IMR-90 (cell line): ENCODE measurements around the gene PRDM12. TPM values are rescaled to one million over a fixed set of nuclear protein-coding genes. Genes with fewer than 3 reads are reported as not detected.
A peak's percentile ranks its signal among the peaks of the same experiment; 100 is the strongest.

ENCODE experiments used
- ATAC-seq: fragments of 200-7000 bp; cut with Tn5 transposase; 2 replicates; pipeline ENCODE4 v1.9.1; 2020; ENCODE audit warnings: low read depth, mild to moderate bottlenecking, moderate library complexity
- BruUV-seq: library from RNA; stranded (reverse); fragments of 400-500 nt; replicated peaks from 2 replicates; lab custom pipeline; 2021; lab: Mats Ljungman, UMichigan
- CTCF ChIA-PET: fragments of 300-600 bp; formaldehyde crosslinking; extraction: SDS; loops from one replicate; lab custom pipeline; 2021; ENCODE audit warnings: antibody characterized with exemption; lab: Yijun Ruan, JAX
- POLR2A ChIA-PET: fragments of 300-600 bp; sonication (Branson Sonifier 250); formaldehyde crosslinking; loops from one replicate; lab custom pipeline; 2022; ENCODE audit warnings: antibody characterized with exemption; ENCODE audit not compliant: unreplicated experiment; lab: Charles Lee
- DNase-seq: peaks from one replicate; pipeline ENCODE4 v3.0.0; 2013
- H2AFZ ChIP-seq: replicated peaks from 2 replicates; pipeline ENCODE3; 2013; ENCODE audit warnings: low read length, mild to moderate bottlenecking; ENCODE audit not compliant: poor library complexity
- H2AK5ac ChIP-seq: 2 replicates; pipeline ENCODE4 v1.6.1; 2013; ENCODE audit warnings: low read depth, low read length, inconsistent platforms
- H2AK9ac ChIP-seq: replicated peaks from 2 replicates; pipeline ENCODE3; 2013; ENCODE audit warnings: mild to moderate bottlenecking, low read depth, low read length, moderate library complexity; ENCODE audit not compliant: poor library complexity
- H2BK120ac ChIP-seq: 2 replicates; pipeline ENCODE4 v1.6.1; 2013; ENCODE audit warnings: low read depth, low read length, inconsistent platforms
- H2BK15ac ChIP-seq: 3 replicates; pipeline ENCODE4 v1.6.1; 2013; ENCODE audit warnings: low read depth, low read length, inconsistent platforms
- H2BK20ac ChIP-seq: 2 replicates; pipeline ENCODE4 v1.6.1; 2013; ENCODE audit warnings: low read depth, mild to moderate bottlenecking, inconsistent platforms, low read length, moderate library complexity
- H2BK5ac ChIP-seq: 2 replicates; pipeline ENCODE4 v1.6.1; 2013; ENCODE audit warnings: mild to moderate bottlenecking, low read depth, low read length, inconsistent platforms; ENCODE audit not compliant: poor library complexity, severe bottlenecking
- H3K14ac ChIP-seq: replicated peaks from 2 replicates; pipeline ENCODE4 v1.6.1; 2013; ENCODE audit warnings: low read depth, low read length, inconsistent platforms
- H3K18ac ChIP-seq: 2 replicates; pipeline ENCODE4 v1.6.1; 2013; ENCODE audit warnings: low read depth, low read length, control low read depth
- H3K23ac ChIP-seq: 2 replicates; pipeline ENCODE4 v1.6.1; 2013; ENCODE audit warnings: low read depth, low read length, inconsistent platforms
- H3K27ac ChIP-seq: 2 replicates; pipeline ENCODE4 v1.5.1; 2013; ENCODE audit warnings: mild to moderate bottlenecking, control low read depth, low read length; ENCODE audit not compliant: insufficient read depth
- H3K27me3 ChIP-seq: 2 replicates; pipeline ENCODE4 v1.6.1; 2013; ENCODE audit warnings: low read length; ENCODE audit not compliant: control insufficient read depth, insufficient read depth
- H3K36me3 ChIP-seq: 2 replicates; pipeline ENCODE4 v1.6.1; 2013; ENCODE audit warnings: low read length, mixed read lengths; ENCODE audit not compliant: control insufficient read depth, insufficient read depth
- H3K4ac ChIP-seq: 2 replicates; pipeline ENCODE4 v1.6.1; 2013; ENCODE audit warnings: low read depth, low read length, inconsistent platforms
- H3K4me1 ChIP-seq: 2 replicates; pipeline ENCODE4 v1.6.1; 2013; ENCODE audit warnings: low read length, mixed read lengths; ENCODE audit not compliant: control insufficient read depth, insufficient read depth
- H3K4me2 ChIP-seq: 2 replicates; pipeline ENCODE4 v1.6.1; 2013; ENCODE audit warnings: low read depth, mild to moderate bottlenecking, control low read depth, low read length, moderate library complexity
- H3K4me3 ChIP-seq: 2 replicates; pipeline ENCODE4 v1.5.1; 2013; ENCODE audit warnings: low read depth, mild to moderate bottlenecking, control low read depth, low read length, moderate library complexity; ENCODE audit not compliant: insufficient read depth
- H3K56ac ChIP-seq: 2 replicates; pipeline ENCODE4 v1.6.1; 2013; ENCODE audit warnings: low read length, inconsistent platforms; ENCODE audit not compliant: insufficient read depth; ENCODE audit errors: extremely low read depth
- H3K79me1 ChIP-seq, 2 experiments: 2 replicates each; pipeline ENCODE4 v1.6.1; 2013; ENCODE audit warnings: low read length in 2 of 2, inconsistent platforms in 1 of 2, low read depth in 1 of 2
- H3K9ac ChIP-seq: 2 replicates; pipeline ENCODE4 v1.6.1; 2013; ENCODE audit warnings: low read depth, low read length, control low read depth
- H3K9me1 ChIP-seq: 2 replicates; pipeline ENCODE4 v1.6.1; 2013; ENCODE audit warnings: low read length, inconsistent platforms; ENCODE audit not compliant: insufficient read depth
- H3K9me3 ChIP-seq: 2 replicates; pipeline ENCODE4 v1.6.1; 2013; ENCODE audit warnings: low read length; ENCODE audit not compliant: control insufficient read depth, insufficient read depth
- H4K20me1 ChIP-seq: 2 replicates; pipeline ENCODE4 v1.6.1; 2013; ENCODE audit warnings: low read length, inconsistent platforms; ENCODE audit not compliant: insufficient read depth
- H4K5ac ChIP-seq: 2 replicates; pipeline ENCODE4 v1.6.1; 2013; ENCODE audit warnings: mild to moderate bottlenecking, low read depth, low read length, control low read depth
- H4K8ac ChIP-seq, 2 experiments: 2 replicates each; pipeline ENCODE4 v1.6.1; 2013; ENCODE audit warnings: low read depth in 2 of 2, low read length in 2 of 2, control low read depth in 1 of 2, inconsistent platforms in 1 of 2
- H4K91ac ChIP-seq: 2 replicates; pipeline ENCODE4 v1.6.1; 2013; ENCODE audit warnings: low read depth, low read length, inconsistent platforms; ENCODE audit not compliant: insufficient read depth
- CEBPB ChIP-seq: IDR thresholded peaks from 2 replicates; pipeline ENCODE4 v1.6.1; 2012; ENCODE audit warnings: low read depth, low read length, improper control_type of control experiment
- CHD1 ChIP-seq: IDR thresholded peaks from 2 replicates; pipeline ENCODE4 v1.6.1; 2012; ENCODE audit warnings: low read depth, low read length, improper control_type of control experiment
- FOS ChIP-seq: fragments of 150-350 bp; IDR thresholded peaks from 2 replicates; pipeline ENCODE4 v1.6.1; 2016; ENCODE audit warnings: low read depth, low read length
- MAFK ChIP-seq: IDR thresholded peaks from 2 replicates; pipeline ENCODE4 v1.6.1; 2012; ENCODE audit warnings: low read depth, low read length, improper control_type of control experiment
- MAZ ChIP-seq: IDR thresholded peaks from 2 replicates; pipeline ENCODE4 v1.6.1; 2012; ENCODE audit warnings: low read depth, mild to moderate bottlenecking, low read length, improper control_type of control experiment, moderate library complexity, borderline replicate concordance
- MXI1 ChIP-seq: IDR thresholded peaks from 2 replicates; pipeline ENCODE4 v1.6.1; 2012; ENCODE audit warnings: low read depth, mild to moderate bottlenecking, low read length, moderate library complexity, borderline replicate concordance
- NFE2L2 ChIP-seq: fragments of 150-350 bp; IDR thresholded peaks from 2 replicates; pipeline ENCODE4 v1.6.1; 2016; ENCODE audit warnings: low read depth, mild to moderate bottlenecking, low read length
- POLR2A ChIP-seq: IDR thresholded peaks from 2 replicates; pipeline ENCODE4 v1.6.1; 2012; ENCODE audit warnings: mild to moderate bottlenecking, low read depth, low read length
- RAD21 ChIP-seq: IDR thresholded peaks from 2 replicates; pipeline ENCODE4 v1.6.1; 2012; ENCODE audit warnings: low read length, improper control_type of control experiment
- RCOR1 ChIP-seq: IDR thresholded peaks from 2 replicates; pipeline ENCODE4 v1.6.1; 2012; ENCODE audit warnings: mild to moderate bottlenecking, low read length, improper control_type of control experiment; ENCODE audit not compliant: insufficient replicate concordance
- RFX5 ChIP-seq: IDR thresholded peaks from 2 replicates; pipeline ENCODE4 v1.8.0; 2012; ENCODE audit warnings: low read depth, mild to moderate bottlenecking, low read length, moderate library complexity
- SMC3 ChIP-seq: fragments of 150-350 bp; IDR thresholded peaks from 2 replicates; pipeline ENCODE4 v1.6.1; 2016; ENCODE audit warnings: low read depth, mild to moderate bottlenecking, antibody characterized with exemption, low read length, moderate library complexity
- USF2 ChIP-seq: fragments of 150-350 bp; IDR thresholded peaks from 2 replicates; pipeline ENCODE4 v1.6.1; 2017; ENCODE audit warnings: mild to moderate bottlenecking, antibody characterized with exemption, low read length, low read depth
- WGBS, 2 experiments: methylation state at CpG; one replicate each; pipeline versions ENCODE4 v1.1.5 to v1.1.7; 2013; ENCODE audit warnings: missing lambda C conversion rate in 2 of 2; ENCODE audit not compliant: insufficient read length in 1 of 2; ENCODE audit errors: extremely low coverage in 2 of 2; 5-methylcytosine and 5-hydroxymethylcytosine counted together
- dilution Hi-C: fragments of 300-500 bp; cut with HindIII; formaldehyde crosslinking; loops from one replicate; pipeline ENCODE4 v1.14.3; 2018; ENCODE audit warnings: low sequenced_read_pairs; ENCODE audit not compliant: unreplicated experiment
- in situ Hi-C: fragments of 300-500 bp; cut with MboI; formaldehyde crosslinking; loops from 3 replicates; pipeline ENCODE4 v1.14.3; 2019; ENCODE audit warnings: low sequenced_read_pairs, inconsistent platforms, mixed read lengths
- intact Hi-C: fragments of 100-400 bp; cut with micrococcal nuclease; formaldehyde crosslinking; loops from 2 replicates; pipeline ENCODE4 v1.10.0; 2022
- polyA plus RNA-seq, 3 experiments: library from polyadenylated mRNA; depleted of rRNA; stranded (reverse); fragments of >200 nt; gene quantifications; 2 replicates each; pipeline ENCODE4 v1.2.3, GENCODE V29; 2012; ENCODE audit warnings: low replicate concordance in 1 of 3
- total RNA-seq: library from RNA; depleted of rRNA; stranded (reverse); fragments of >200 nt; gene quantifications from 2 replicates; pipeline ENCODE4 v1.2.3, GENCODE V29; 2012
- TF ChIP-seq, protein P1 (sequence below): fragments of 150-350 bp; IDR thresholded peaks from 2 replicates; pipeline ENCODE4 v1.6.1; 2016; ENCODE audit warnings: low read depth, mild to moderate bottlenecking, low read length, moderate library complexity, borderline replicate concordance
- TF ChIP-seq, protein P2 (sequence below): conservative IDR thresholded peaks from 2 replicates; pipeline ENCODE4 v1.5.1; 2012; ENCODE audit warnings: mild to moderate bottlenecking, low read depth, low read length, improper control_type of control experiment

Gene PRDM12
- total and polyA plus RNA-seq, 2 of the 4 experiments (the other 2 are of a cell fraction), result not detected

DNA sequence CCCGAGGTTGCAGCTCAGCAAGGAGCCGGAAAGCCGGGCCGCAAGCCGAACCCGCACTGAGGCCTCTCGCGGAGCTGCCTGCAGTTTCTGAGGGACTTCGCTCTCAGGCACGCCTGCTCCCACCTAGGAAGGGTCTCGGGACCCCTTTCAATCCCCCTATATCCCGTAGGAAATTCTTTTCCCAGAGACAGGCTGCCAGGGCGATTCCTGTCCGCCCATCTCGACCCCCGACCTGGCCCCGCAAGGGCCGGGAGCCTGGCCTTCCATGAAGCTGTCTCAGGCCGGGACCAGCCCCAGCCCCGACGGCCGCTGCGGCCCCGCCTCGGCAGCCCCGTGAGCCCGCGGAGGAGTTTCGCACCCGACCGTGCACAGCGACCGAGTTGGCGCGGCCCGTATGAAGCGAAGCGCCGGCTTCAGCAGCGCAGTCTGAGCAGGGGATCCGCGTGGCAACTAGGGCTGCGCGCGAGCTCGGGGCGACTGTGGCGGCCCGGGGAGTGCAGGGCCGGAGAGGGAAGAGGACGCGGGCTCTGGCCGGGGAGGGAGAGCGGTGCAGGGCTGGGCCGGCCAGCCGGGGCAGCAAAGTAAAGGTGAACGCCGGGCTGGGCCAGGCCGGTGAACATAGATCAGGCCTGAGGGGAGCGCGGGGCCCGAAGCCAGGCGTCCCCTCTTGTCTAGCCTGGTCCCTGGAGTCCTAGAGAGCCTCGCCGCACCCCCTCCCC is 977 bp upstream of the PRDM12 start:
- intact Hi-C loops (no loop called here), in situ Hi-C loops (loop anchor here (25.0 kb wide), 1 partner anchor 551 kb away; no protein-coding TSS in a partner anchor), dilution Hi-C loops (no loop called here)
- H3K4me2 ChIP-seq, result no peak overlapping the region
- DNase-seq (no peak), ATAC-seq (peak; percentile 53)
- H3K27me3 ChIP-seq, result peaks cover 98% of the 10 kb centered on the region
- H2BK120ac ChIP-seq, result no peak overlapping the region
- WGBS, 2 experiments, result 3% methylated on average over 40 of the region's 65 CpGs; no CpG with 5 or more reads in 1 of the 2 experiments
- no peaks in the 10 kb centered on the region for H3K9me1 ChIP-seq
- BruUV-seq, result no TSS peak
- no peak overlapping the region for H2BK15ac ChIP-seq
- H3K23ac ChIP-seq, result no peak overlapping the region
- ChIA-PET CTCF (no interaction called here), POLR2A (no interaction called here)
- H3K4me1 ChIP-seq, result no peaks in the 10 kb centered on the region; the same call in 1 of the 2 replicates
- peaks cover 5% of the 10 kb centered on the region; the same call in 1 of the 2 replicates for H3K9me3 ChIP-seq
- H3K4ac ChIP-seq, result no peak overlapping the region
- H3K36me3 ChIP-seq, result no peaks in the 10 kb centered on the region
- H3K56ac ChIP-seq, result no peak overlapping the region
- no peak overlapping the region for H3K9ac ChIP-seq
- no peak overlapping the region for H4K5ac ChIP-seq
- H3K4me3 ChIP-seq, result no peak overlapping the region
- H2BK5ac ChIP-seq, result no peak overlapping the region
- H4K8ac ChIP-seq, result no peak overlapping the region
- H3K27ac ChIP-seq, result no peak overlapping the region
- no peak overlapping the region for H2BK20ac ChIP-seq
- no peak overlapping the region for H4K91ac ChIP-seq
- no peak overlapping the region for H2AK9ac ChIP-seq
- H3K18ac ChIP-seq, result no peak overlapping the region
- H2AFZ ChIP-seq, result peak overlapping the region; percentile 61
- H4K20me1 ChIP-seq, result peaks cover 6% of the 10 kb centered on the region; the same call in 1 of the 2 replicates
- H3K79me1 ChIP-seq, result no peaks in the 10 kb centered on the region
- H2AK5ac ChIP-seq, result no peak overlapping the region
- H3K14ac ChIP-seq, result no peak overlapping the region
- TF ChIP-seq CHD1 (no peak), RCOR1 (no peak), POLR2A (no peak), MAZ (no peak), MXI1 (no peak), RFX5 (no peak), MAFK (no peak), USF2 (no peak), FOS (no peak), NFE2L2 (no peak), SMC3 (no peak), RAD21 (no peak), CEBPB (no peak)
- TF ChIP-seq, protein P1, sequence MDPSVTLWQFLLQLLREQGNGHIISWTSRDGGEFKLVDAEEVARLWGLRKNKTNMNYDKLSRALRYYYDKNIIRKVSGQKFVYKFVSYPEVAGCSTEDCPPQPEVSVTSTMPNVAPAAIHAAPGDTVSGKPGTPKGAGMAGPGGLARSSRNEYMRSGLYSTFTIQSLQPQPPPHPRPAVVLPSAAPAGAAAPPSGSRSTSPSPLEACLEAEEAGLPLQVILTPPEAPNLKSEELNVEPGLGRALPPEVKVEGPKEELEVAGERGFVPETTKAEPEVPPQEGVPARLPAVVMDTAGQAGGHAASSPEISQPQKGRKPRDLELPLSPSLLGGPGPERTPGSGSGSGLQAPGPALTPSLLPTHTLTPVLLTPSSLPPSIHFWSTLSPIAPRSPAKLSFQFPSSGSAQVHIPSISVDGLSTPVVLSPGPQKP, result no peak
- TF ChIP-seq, protein P2, sequence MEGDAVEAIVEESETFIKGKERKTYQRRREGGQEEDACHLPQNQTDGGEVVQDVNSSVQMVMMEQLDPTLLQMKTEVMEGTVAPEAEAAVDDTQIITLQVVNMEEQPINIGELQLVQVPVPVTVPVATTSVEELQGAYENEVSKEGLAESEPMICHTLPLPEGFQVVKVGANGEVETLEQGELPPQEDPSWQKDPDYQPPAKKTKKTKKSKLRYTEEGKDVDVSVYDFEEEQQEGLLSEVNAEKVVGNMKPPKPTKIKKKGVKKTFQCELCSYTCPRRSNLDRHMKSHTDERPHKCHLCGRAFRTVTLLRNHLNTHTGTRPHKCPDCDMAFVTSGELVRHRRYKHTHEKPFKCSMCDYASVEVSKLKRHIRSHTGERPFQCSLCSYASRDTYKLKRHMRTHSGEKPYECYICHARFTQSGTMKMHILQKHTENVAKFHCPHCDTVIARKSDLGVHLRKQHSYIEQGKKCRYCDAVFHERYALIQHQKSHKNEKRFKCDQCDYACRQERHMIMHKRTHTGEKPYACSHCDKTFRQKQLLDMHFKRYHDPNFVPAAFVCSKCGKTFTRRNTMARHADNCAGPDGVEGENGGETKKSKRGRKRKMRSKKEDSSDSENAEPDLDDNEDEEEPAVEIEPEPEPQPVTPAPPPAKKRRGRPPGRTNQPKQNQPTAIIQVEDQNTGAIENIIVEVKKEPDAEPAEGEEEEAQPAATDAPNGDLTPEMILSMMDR, result no peak
